Suprapubic skin (tissue), 4 donors: ENCODE results near the gene SEPTIN10.

Experiments used
- EP300 ChIP-seq: sonication (generic); formaldehyde crosslinking; IDR thresholded peaks from one replicate; pipeline ENCODE4 v1.6.1; 2017; ENCODE audit warnings: antibody characterized with exemption
- POLR2A ChIP-seq, 2 donors: fragments of 450-650 bp; IDR thresholded peaks; one replicate each; pipeline ENCODE4 v1.6.1; 2017; ENCODE audit warnings: antibody characterized with exemption in 2 of 2, mild to moderate bottlenecking in 2 of 2, moderate library complexity in 2 of 2
- POLR2AphosphoS5 ChIP-seq, 3 donors: sonication (generic); formaldehyde crosslinking; IDR thresholded peaks; one replicate each; pipeline ENCODE4 v1.6.1; 2017; ENCODE audit warnings: antibody characterized with exemption in 3 of 3
- TF ChIP-seq, protein P1 (sequence below), 2 donors: fragments of 200-600 bp in 1 of 2; fragments of 450-650 bp in 1 of 2; sonication (generic) in 1 of 2; IDR thresholded peaks; one replicate each; pipeline ENCODE4 v1.5.1; 2016 to 2019; ENCODE audit warnings: antibody characterized with exemption in 2 of 2, mild to moderate bottlenecking in 1 of 2, moderate library complexity in 1 of 2

DNA sequence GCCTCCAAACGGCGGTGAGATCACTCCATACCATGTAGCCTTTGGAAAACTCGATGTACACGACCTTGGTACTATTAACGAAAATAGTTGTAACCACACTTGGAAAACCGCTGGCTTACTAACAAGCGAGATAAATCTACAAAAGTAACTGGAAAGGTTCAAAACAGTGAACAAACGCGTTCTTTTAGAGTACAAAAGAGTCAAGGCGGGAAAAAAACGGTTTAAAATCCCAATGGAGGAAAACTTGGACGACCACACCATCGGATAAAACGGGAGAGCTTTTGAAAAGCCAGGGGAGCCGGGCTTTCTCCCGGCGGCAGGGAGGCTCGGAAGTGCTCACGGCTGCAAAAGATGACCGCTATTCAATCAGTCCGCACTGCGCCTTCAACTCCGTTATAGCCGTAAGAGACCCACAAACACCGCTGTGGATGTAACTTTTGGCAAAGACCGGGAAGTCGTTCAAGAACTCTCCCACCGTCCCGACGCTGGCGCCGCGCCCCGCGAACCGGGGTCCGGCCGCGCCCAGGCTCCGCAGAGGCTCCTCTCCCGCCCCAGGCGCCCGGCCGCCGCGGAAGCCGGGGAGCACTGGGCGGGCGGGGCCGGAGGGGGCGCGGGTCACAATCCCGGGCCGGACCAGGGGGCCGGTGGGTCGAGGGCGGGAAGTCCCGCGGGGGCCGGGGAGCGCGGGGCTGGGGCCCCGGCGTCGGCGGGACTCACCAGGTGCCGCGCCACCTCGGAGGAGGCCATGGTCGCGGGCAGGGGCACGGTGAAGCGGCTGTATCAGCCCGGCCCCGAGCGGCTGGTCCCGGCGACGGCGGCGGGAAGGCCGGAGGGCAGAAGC lies 465 bp downstream of the SEPTIN10 start:
- TF ChIP-seq, protein P1, sequence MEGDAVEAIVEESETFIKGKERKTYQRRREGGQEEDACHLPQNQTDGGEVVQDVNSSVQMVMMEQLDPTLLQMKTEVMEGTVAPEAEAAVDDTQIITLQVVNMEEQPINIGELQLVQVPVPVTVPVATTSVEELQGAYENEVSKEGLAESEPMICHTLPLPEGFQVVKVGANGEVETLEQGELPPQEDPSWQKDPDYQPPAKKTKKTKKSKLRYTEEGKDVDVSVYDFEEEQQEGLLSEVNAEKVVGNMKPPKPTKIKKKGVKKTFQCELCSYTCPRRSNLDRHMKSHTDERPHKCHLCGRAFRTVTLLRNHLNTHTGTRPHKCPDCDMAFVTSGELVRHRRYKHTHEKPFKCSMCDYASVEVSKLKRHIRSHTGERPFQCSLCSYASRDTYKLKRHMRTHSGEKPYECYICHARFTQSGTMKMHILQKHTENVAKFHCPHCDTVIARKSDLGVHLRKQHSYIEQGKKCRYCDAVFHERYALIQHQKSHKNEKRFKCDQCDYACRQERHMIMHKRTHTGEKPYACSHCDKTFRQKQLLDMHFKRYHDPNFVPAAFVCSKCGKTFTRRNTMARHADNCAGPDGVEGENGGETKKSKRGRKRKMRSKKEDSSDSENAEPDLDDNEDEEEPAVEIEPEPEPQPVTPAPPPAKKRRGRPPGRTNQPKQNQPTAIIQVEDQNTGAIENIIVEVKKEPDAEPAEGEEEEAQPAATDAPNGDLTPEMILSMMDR (IDR thresholded peaks at IDR 0.05): no peak
- peak in 1 of 2 donors; percentile 39 for TF ChIP-seq POLR2A (IDR thresholded peaks at IDR 0.05)
- peak in 1 of 3 donors; percentile 26 for TF ChIP-seq POLR2AphosphoS5 (IDR thresholded peaks at IDR 0.05)
- TF ChIP-seq EP300: no peak
